Fibroblast of gingiva (primary cell): ENCODE data around the gene THSD1.
"Not testable (repeated sequence)": the region's sequence is repeated elsewhere in the genome, so short reads cannot be mapped to it uniquely, and the experiment has no call there.

ENCODE experiments used
- DNase-seq: peaks from one replicate; pipeline ENCODE4 v3.0.0-alpha.2; 2011; ENCODE audit warnings: low read depth

THSD1 gene

GRCh38 chr13:52353193-52353592, 52.8 kb downstream of the THSD1 start:
- DNase-seq = peak; percentile 40

GRCh38 chr13:52348983-52349780, 56.8 kb downstream of the THSD1 start:
- DNase-seq = no peak

- DNase-seq = peak; percentile 67
Measured at GRCh38 chr13:52348071-52348470, 57.9 kb downstream of the THSD1 start.

- DNase-seq = no peak
Measured at GRCh38 chr13:52345631-52346251, 60.2 kb downstream of the THSD1 start.

GRCh38 chr13:52345048-52345447, 60.9 kb downstream of the THSD1 start:
- DNase-seq = no peak

GRCh38 chr13:52344108-52344507, 61.9 kb downstream of the THSD1 start:
- DNase-seq = peak; percentile 50

GRCh38 chr13:52342203-52342602, 63.8 kb downstream of the THSD1 start:
- not testable (repeated sequence) for DNase-seq

- DNase-seq = not testable (repeated sequence)
Measured at GRCh38 chr13:52337828-52338455, 68.0 kb downstream of the THSD1 start.

- not testable (repeated sequence) for DNase-seq
Measured at GRCh38 chr13:52334107-52334506, 71.9 kb downstream of the THSD1 start.

- not testable (repeated sequence) for DNase-seq
Measured at GRCh38 chr13:52331844-52332243, 74.1 kb downstream of the THSD1 start.
